Lower leg skin (tissue), 3 donors: ENCODE results near the gene PRR20G.

Experiments used
- CTCF ChIP-seq, 3 donors: fragments of 450-650 bp; IDR thresholded peaks; one replicate each; pipeline ENCODE4 v1.5.1; 2016; ENCODE audit warnings: antibody characterized with exemption in 3 of 3, mild to moderate bottlenecking in 3 of 3, moderate library complexity in 2 of 3
- POLR2A ChIP-seq, 2 donors: fragments of 450-650 bp; IDR thresholded peaks; one replicate each; pipeline ENCODE4 v1.6.1; 2016 to 2017; ENCODE audit warnings: antibody characterized with exemption in 2 of 2, mild to moderate bottlenecking in 1 of 2, moderate library complexity in 1 of 2

GRCh38 chr3:127264292-127264691 lies 23.6 kb downstream of the PRR20G start:
- TF ChIP-seq CTCF (IDR thresholded peaks at IDR 0.05), result no peak
- no peak for TF ChIP-seq POLR2A (IDR thresholded peaks at IDR 0.05)
